GM19452 (cell line): ENCODE data around the gene ADK.
"Not testable (repeated sequence)": the region's sequence is repeated elsewhere in the genome, so short reads cannot be mapped to it uniquely, and the experiment has no call there.

Experiments used
- ATAC-seq: cut with Tn5 transposase; IDR thresholded peaks from one replicate; pipeline ENCODE4 v1.9.1; 2021; ENCODE audit not compliant: unreplicated experiment

ADK gene

GRCh38 chr10:74150990-74151878, at the start of gene ADK:
Gene ADK, plus strand, starts transcription at chr10:74151221. Its CDS starts 58 bp downstream, at chr10:74151279.
- peak; percentile 79 for ATAC-seq

DNA sequence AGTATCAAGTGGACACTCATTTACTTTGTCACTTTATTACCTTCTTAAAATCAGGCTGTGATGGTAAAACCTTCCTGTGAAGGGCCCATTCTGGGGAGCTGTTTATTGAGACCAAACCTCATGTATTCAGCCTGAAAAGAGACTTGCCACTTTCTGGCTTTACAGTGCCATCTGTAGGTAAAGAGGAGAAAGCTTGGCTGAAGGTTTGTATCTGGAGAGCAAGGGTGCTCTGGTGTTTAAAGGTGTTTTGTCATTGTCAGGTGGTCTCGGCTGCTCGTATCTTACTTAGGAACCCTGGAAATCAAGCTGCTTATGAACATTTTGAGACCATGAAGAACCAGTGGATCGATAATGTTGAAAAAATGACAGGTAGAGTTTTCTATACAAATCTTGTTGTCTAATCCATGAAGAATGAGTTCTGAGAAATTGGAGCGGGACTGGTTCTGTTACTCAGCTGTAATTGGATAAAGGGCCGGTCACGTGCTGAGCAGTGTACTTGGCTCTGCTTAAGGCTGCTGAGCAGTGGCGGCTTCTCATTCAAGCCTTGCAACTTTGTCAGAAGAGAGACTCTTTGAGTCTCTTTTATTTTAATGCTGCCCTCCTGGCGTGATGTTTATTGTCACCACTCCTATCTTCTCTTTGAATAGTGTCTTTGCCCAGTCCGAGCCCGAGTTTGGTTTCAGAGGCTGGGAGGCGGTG, 47.3 kb upstream of the ADK start:
- no peak for ATAC-seq

DNA sequence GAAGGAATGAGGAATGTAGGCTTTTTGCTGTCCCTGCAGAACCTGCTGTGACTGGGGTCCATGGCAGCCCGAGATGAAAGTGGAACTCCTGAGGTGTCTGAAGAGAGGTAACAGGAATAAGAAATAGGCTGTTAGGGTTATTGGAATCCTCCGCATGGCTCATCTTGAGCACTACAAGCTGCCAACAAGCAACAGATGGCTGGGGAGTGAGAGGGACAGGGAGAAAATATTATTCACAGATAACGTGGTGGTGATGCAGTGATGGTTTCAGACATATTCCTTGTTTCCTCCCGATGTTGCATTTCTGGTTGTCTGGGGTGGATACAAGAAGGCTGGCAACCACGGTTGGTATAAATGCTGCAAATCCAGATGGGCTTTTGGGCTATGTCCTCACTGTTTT, 46.5 kb upstream of the ADK start:
- ATAC-seq, result no peak

DNA sequence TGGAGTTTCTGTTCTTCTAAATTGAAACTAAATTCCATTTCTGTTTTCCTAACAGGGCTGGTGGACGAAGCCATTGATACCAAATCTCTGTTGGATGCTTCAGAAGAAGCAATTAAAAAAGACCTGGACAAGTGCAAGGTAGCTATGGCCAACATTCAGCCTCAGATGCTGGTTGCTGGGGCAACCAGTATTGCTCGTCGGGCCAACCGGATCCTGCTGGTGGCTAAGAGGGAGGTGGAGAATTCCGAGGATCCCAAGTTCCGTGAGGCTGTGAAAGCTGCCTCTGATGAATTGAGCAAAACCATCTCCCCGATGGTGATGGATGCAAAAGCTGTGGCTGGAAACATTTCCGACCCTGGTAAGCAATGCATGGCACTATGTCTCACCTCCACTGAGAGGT, 46.0 kb upstream of the ADK start:
- ATAC-seq, result no peak

GRCh38 chr10:74107391-74107790, 43.6 kb upstream of the ADK start:
- no peak for ATAC-seq

GRCh38 chr10:74109452-74109851, 41.6 kb upstream of the ADK start:
- no peak for ATAC-seq

DNA sequence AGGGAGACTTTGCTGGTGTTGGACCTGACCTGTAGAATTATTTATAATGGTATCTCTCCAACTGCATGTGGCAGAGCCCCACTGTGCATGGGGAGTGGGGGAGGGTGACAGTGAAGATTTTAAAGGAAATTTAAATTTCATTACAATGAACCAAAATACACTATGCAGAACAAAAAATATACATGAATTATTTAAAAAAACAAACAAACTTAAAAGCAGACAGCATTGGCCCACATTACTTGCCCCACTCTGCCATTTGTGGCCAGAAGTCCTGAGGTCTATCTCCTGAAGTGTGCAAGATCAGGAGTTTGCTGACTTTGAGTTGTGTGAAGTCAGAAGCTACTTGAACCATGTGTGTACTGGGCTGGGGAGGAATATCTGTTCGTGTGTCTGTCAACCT, 40.9 kb upstream of the ADK start:
- ATAC-seq, result no peak

GRCh38 chr10:74111799-74112198, 39.2 kb upstream of the ADK start:
- ATAC-seq, result no peak

DNA sequence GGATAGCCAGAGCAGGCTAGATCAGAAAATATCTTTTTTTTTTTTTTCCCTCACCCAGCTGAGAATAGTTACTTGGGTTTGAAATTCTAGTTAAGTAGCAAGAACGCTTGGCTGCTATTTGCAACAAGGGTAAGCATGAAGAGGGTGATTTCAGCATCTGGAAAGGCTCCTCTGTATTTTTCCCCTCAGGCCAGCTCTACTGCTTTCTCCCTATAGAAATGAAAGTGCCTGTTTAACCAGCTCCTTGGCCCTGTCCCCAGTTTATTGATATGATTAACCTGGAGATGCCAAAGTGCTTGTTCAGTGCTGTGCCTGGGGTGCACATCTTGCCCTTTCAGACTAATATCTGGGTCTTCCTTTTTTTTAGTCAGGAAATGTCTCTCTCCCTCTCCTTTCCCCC, 37.5 kb upstream of the ADK start:
- ATAC-seq, result no peak

DNA sequence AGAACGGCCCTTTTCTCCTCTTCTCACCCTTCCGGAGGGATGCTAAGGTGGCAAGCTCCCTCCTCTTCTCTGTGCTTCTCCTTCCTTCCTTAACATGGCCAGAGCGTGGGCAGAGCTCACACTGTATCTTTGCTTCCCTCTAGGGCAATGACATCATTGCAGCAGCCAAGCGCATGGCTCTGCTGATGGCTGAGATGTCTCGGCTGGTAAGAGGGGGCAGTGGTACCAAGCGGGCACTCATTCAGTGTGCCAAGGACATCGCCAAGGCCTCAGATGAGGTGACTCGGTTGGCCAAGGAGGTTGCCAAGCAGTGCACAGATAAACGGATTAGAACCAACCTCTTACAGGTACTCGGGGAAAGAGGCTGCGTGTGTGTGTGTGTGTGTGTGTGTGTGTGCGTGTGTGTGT, 37.0 kb upstream of the ADK start:
- no peak for ATAC-seq

- ATAC-seq, result no peak
Measured at GRCh38 chr10:74117738-74118137, 33.3 kb upstream of the ADK start.

DNA sequence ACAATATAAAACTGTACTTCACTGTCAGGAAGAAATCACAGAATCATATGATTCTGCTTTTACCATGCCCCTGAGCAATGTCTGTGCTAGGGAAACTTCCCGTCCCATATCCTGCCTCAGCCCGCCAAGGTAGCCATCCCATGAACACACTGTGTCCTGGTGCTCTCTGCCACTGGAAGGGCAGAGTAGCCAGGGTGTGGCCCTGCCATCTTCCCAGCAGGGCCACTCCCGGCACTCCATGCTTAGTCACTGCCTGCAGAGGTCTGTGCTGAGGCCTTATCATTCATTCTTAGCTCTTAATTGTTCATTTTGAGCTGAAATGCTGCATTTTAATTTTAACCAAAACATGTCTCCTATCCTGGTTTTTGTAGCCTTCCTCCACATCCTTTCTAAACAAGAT, 32.2 kb upstream of the ADK start:
- no peak for ATAC-seq

DNA sequence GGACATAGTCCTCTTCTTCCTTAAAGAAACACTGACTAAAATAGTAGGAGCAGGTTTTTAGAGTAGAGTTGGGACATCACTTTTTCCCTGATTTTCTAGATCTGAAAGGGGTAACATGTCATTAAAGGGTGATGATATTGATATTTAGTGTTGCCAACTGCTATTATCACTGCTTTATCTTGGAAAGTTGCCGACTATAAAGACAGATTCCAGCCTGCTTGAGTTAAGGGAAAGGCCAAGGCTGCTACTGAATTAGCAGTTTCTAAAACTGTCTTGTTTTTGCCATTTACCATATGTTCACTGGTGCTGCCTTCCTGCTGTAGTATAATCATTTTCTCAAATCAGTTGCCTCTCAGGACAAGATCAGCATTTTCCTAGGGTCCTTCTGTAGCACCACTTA, 30.1 kb upstream of the ADK start:
- ATAC-seq, result no peak

DNA sequence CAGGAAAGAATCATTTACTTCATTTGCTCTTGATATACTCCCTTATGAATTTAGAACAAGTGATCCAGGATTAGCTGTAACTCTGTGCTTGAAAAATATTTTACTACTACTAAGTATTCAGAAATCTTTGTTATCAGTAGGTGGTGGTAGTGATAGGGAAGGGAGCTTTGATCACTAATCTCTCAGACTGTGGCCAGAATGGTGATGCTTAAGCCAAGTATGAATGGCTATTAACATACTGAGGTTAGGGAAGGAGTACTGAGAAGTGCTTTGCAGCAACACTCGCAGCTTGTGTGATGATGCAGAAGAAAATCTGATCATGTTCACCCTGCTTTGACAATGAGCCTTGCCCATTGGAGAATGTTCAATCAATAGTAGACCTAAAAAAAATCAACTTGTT, 29.7 kb upstream of the ADK start:
- ATAC-seq, result no peak

DNA sequence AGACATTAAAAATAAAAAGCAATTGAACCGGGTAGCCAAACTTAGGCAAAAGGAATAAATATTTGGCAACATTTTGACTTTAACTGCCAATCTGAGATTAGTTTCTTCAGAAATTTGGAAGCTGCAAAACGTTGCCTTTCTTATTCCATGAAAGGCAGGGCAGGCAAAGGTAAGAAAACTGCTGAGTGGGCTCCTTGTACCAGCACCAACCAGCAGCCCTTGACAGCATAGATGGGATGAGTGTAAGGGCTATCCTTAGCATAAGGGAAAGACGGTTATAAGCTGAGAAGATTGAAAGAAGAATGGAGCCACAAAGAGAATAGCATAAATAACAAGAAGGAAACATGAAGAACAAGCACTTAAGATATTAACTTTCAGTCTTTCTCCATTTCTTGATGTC, 29.0 kb upstream of the ADK start:
- no peak for ATAC-seq

- no peak for ATAC-seq
Measured at GRCh38 chr10:74123081-74123480, 27.9 kb upstream of the ADK start.

- no peak for ATAC-seq
Measured at GRCh38 chr10:74133923-74134820, 16.8 kb upstream of the ADK start.

GRCh38 chr10:74135452-74135851, 15.6 kb upstream of the ADK start:
- ATAC-seq, result no peak

GRCh38 chr10:74137992-74138391, 13.0 kb upstream of the ADK start:
- no peak for ATAC-seq

- ATAC-seq, result not testable (repeated sequence)
Measured at GRCh38 chr10:74138596-74138995, 12.4 kb upstream of the ADK start.

GRCh38 chr10:74139981-74140380, 11.0 kb upstream of the ADK start:
- no peak for ATAC-seq
